Thyroid gland (tissue), 4 donors: ENCODE results near the gene TCF12.

ENCODE experiments used
- POLR2A ChIP-seq, 2 donors: fragments of 450-650 bp; IDR thresholded peaks; one replicate each; pipeline ENCODE4 v1.6.1; 2017; ENCODE audit warnings: antibody characterized with exemption in 2 of 2, mild to moderate bottlenecking in 2 of 2, moderate library complexity in 1 of 2
- TF ChIP-seq, protein P1 (sequence below), 6 experiments: fragments of 200-600 bp in 3 of 6; fragments of 450-650 bp in 3 of 6; sonication (generic) in 3 of 6; IDR thresholded peaks; one replicate each; pipeline ENCODE4 v1.5.1; 2016 to 2019; ENCODE audit warnings: antibody characterized with exemption in 6 of 6, mild to moderate bottlenecking in 2 of 6, inconsistent platforms in 1 of 6, moderate library complexity in 1 of 6

- TF ChIP-seq POLR2A (IDR thresholded peaks at IDR 0.05) = no peak
- TF ChIP-seq, protein P1, sequence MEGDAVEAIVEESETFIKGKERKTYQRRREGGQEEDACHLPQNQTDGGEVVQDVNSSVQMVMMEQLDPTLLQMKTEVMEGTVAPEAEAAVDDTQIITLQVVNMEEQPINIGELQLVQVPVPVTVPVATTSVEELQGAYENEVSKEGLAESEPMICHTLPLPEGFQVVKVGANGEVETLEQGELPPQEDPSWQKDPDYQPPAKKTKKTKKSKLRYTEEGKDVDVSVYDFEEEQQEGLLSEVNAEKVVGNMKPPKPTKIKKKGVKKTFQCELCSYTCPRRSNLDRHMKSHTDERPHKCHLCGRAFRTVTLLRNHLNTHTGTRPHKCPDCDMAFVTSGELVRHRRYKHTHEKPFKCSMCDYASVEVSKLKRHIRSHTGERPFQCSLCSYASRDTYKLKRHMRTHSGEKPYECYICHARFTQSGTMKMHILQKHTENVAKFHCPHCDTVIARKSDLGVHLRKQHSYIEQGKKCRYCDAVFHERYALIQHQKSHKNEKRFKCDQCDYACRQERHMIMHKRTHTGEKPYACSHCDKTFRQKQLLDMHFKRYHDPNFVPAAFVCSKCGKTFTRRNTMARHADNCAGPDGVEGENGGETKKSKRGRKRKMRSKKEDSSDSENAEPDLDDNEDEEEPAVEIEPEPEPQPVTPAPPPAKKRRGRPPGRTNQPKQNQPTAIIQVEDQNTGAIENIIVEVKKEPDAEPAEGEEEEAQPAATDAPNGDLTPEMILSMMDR (IDR thresholded peaks at IDR 0.05) = no peak
Observed at GRCh38 chr15:57334257-57334656, 415.8 kb downstream of the TCF12 start.
